HepG2 (cell line): ENCODE measurements around the gene ECSIT. TPM values are rescaled to one million over a fixed set of nuclear protein-coding genes. Genes with fewer than 3 reads are reported as not detected.

Experiments used
- ATAC-seq: fragments of 200-7000 bp; cut with Tn5 transposase; 3 replicates; pipeline ENCODE4 v1.9.1; 2020; ENCODE audit warnings: mild to moderate bottlenecking, moderate library complexity
- BruUV-seq: library from RNA; stranded (reverse); fragments of 400-500 nt; replicated peaks from 2 replicates; lab custom pipeline; 2021; lab: Mats Ljungman, UMichigan
- CTCF ChIA-PET: fragments of 300-600 bp; formaldehyde crosslinking; extraction: SDS; loops from one replicate; lab custom pipeline; 2021; ENCODE audit warnings: low total read pairs, inconsistent platforms, low intra/inter-chr PET ratio; lab: Yijun Ruan, JAX
- POLR2A ChIA-PET: fragments of 350-600 bp; sonication (Branson Sonifier 250); formaldehyde crosslinking; loops from one replicate; lab custom pipeline; 2020; ENCODE audit warnings: antibody characterized with exemption, inconsistent platforms; lab: Yijun Ruan, JAX
- DNase-seq: peaks from one replicate; pipeline ENCODE4 v3.0.0-alpha.2; 2015; ENCODE audit warnings: low spot score
- FAIRE-seq: peaks from 3 replicates; lab custom pipeline; 2011; peaks lifted over from hg19 to GRCh38; lab: Jason Lieb, UNC
- H2AFZ ChIP-seq: one replicate; pipeline ENCODE4 v1.6.1; 2011; ENCODE audit warnings: low read length, inconsistent platforms
- H3K27ac ChIP-seq: fragments of 300-600 bp; 3 replicates; pipeline ENCODE4 v1.8.0; 2011; ENCODE audit warnings: mixed run types, mild to moderate bottlenecking, mixed read lengths, low read length, inconsistent platforms; ENCODE audit not compliant: insufficient read depth; ENCODE audit errors: extremely low read length
- H3K27me3 ChIP-seq, 2 experiments: fragments of 200-600 bp in 1 of 2; 2 replicates in 1 of 2; 3 replicates in 1 of 2; pipeline versions ENCODE4 v1.6.0 to v1.8.0; 2011; ENCODE audit warnings: low read length in 2 of 2, mild to moderate bottlenecking in 2 of 2, moderate library complexity in 2 of 2, inconsistent platforms in 1 of 2; ENCODE audit not compliant: insufficient read depth in 2 of 2, control insufficient read depth in 1 of 2
- H3K36me3 ChIP-seq, 2 experiments: fragments of 200-600 bp in 1 of 2; replicated peaks in 1 of 2; 2 replicates in 1 of 2; 3 replicates in 1 of 2; pipeline versions ENCODE4 v1.5.1 to v1.8.0; 2011; ENCODE audit warnings: low read length in 2 of 2, inconsistent platforms in 1 of 2; ENCODE audit not compliant: insufficient read depth in 2 of 2, control insufficient read depth in 1 of 2
- H3K4me1 ChIP-seq: 2 replicates; pipeline ENCODE4 v1.5.1; 2012; ENCODE audit warnings: low read length, inconsistent platforms; ENCODE audit not compliant: insufficient read depth
- H3K4me2 ChIP-seq: 2 replicates; pipeline ENCODE4 v1.6.0; 2011; ENCODE audit warnings: low read depth, low read length, inconsistent platforms
- H3K4me3 ChIP-seq, 3 experiments: fragments of 200-600 bp in 1 of 3; sonication (generic), shearing (Covaris generic) in 1 of 3; replicated peaks in 1 of 3; 2 replicates each; pipeline ENCODE4 v1.5.1; 2011 to 2016; ENCODE audit warnings: low read length in 3 of 3, inconsistent platforms in 2 of 3, low read depth in 2 of 3, mild to moderate bottlenecking in 2 of 3, control low read depth in 1 of 3, mixed read lengths in 1 of 3; ENCODE audit not compliant: insufficient read depth in 1 of 3
- H3K79me2 ChIP-seq: one replicate; pipeline ENCODE4 v1.6.1; 2011; ENCODE audit warnings: low read length, inconsistent platforms; ENCODE audit not compliant: insufficient read depth
- H3K9ac ChIP-seq: 2 replicates; pipeline ENCODE4 v1.6.0; 2011; ENCODE audit warnings: mild to moderate bottlenecking, low read depth, low read length, inconsistent platforms; ENCODE audit not compliant: insufficient read depth
- H3K9me3 ChIP-seq: 2 replicates; pipeline ENCODE4 v1.5.1; 2012; ENCODE audit warnings: mild to moderate bottlenecking, low read length
- H4K20me1 ChIP-seq: 2 replicates; pipeline ENCODE4 v1.6.0; 2011; ENCODE audit warnings: inconsistent platforms, mild to moderate bottlenecking, low read length, moderate library complexity; ENCODE audit not compliant: insufficient read depth
- ADNP ChIP-seq: sonication (generic); formaldehyde crosslinking; IDR thresholded peaks from 2 replicates; pipeline ENCODE4 v1.4.0; 2020; ENCODE audit warnings: missing genetic modification reagents
- CREB1 ChIP-seq, 2 experiments: fragments of 450-650 bp in 1 of 2; IDR thresholded peaks; 2 replicates each; pipeline ENCODE4 v1.6.1; 2016 to 2017; ENCODE audit warnings: control low read depth in 1 of 2, mild to moderate bottlenecking in 1 of 2, missing compliant biosample characterization in 1 of 2, missing genetic modification characterization in 1 of 2
- CREB3 ChIP-seq: sonication (generic); formaldehyde crosslinking; IDR thresholded peaks from 2 replicates; pipeline ENCODE4 v1.5.0; 2020; ENCODE audit warnings: missing genetic modification reagents
- NR2F6 ChIP-seq, 2 experiments: IDR thresholded peaks; 2 replicates each; pipeline ENCODE4 v1.6.1; 2016; ENCODE audit warnings: antibody characterized with exemption in 1 of 2, mild to moderate bottlenecking in 1 of 2
- RERE ChIP-seq: IDR thresholded peaks from 2 replicates; pipeline ENCODE4 v1.6.1; 2016; ENCODE audit warnings: low read depth, missing genetic modification reagents, missing compliant biosample characterization
- TBL1XR1 ChIP-seq: fragments of 150-350 bp; IDR thresholded peaks from 2 replicates; pipeline ENCODE4 v1.6.1; 2014; ENCODE audit warnings: borderline replicate concordance, low read length; ENCODE audit not compliant: partially characterized antibody
- TOPORS ChIP-seq: sonication (generic); formaldehyde crosslinking; IDR thresholded peaks from 2 replicates; pipeline ENCODE4 v1.8.0; 2023; ENCODE audit warnings: mild to moderate bottlenecking, missing genetic modification reagents
- ZNF646 ChIP-seq: sonication (generic); formaldehyde crosslinking; IDR thresholded peaks from 2 replicates; pipeline ENCODE4 v1.9.0; 2021; ENCODE audit warnings: mild to moderate bottlenecking, missing genetic modification reagents
- ZNF746 ChIP-seq: sonication (generic); formaldehyde crosslinking; IDR thresholded peaks from 2 replicates; pipeline ENCODE4 v1.8.0; 2022; ENCODE audit warnings: mild to moderate bottlenecking, missing genetic modification reagents
- WGBS: methylation state at CpG from one replicate; pipeline ENCODE4 v1.1.6; 2017; ENCODE audit warnings: low lambda C conversion rate; 5-methylcytosine and 5-hydroxymethylcytosine counted together
- in situ Hi-C: cut with HindIII; loops from 2 replicates; pipeline ENCODE4 v1.10.0; 2017; ENCODE audit warnings: low pct_unique_long_range_greater_than_20kb; ENCODE audit not compliant: extremely low pct_ligation_motif_present
- intact Hi-C: fragments of 100-400 bp; cut with micrococcal nuclease; formaldehyde crosslinking; loops from one replicate; pipeline ENCODE4 v1.10.0; 2022; ENCODE audit not compliant: unreplicated experiment
- polyA plus RNA-seq, 8 experiments: library from polyadenylated mRNA; depleted of rRNA in 3 of 8; stranded (reverse) in 7 of 8; unstranded in 1 of 8; fragments of >200 nt; fragmentation: Illumina TruSeq in 4 of 8; extraction: Trizol in 4 of 8; gene quantifications; 2 replicates each; pipeline versions ENCODE4 v1.2.1 to v1.2.3, GENCODE V29; 2011 to 2016; ENCODE audit warnings: low read depth in 4 of 8, missing spikeins in 1 of 8, mixed read lengths in 1 of 8; ENCODE audit not compliant: insufficient read depth in 1 of 8
- total RNA-seq, 5 experiments: library from RNA; depleted of rRNA; stranded (reverse); fragments of >200 nt; fragmentation: Illumina TruSeq; extraction: Trizol; gene quantifications; 2 replicates each; pipeline ENCODE4 v1.2.3, GENCODE V29; 2016; ENCODE audit warnings: low read depth in 1 of 5

ECSIT gene
- total and polyA plus RNA-seq, 2 of the 13 experiments (the other 11 are each of a cell fraction or from before 2014, with no cell fraction given): 36.4 to 62.3 TPM

- Histone ChIP-seq H3K27ac (no peak overlapping the region), H2AFZ (no peak overlapping the region), H3K9me3 (no peaks in the 10 kb centered on the region), H3K27me3 (no peaks in the 10 kb centered on the region), H3K4me3 (no peak overlapping the region), H3K4me2 (no peak overlapping the region), H3K36me3 (no peaks in the 10 kb centered on the region), H3K9ac (no peak overlapping the region), H4K20me1 (no peaks in the 10 kb centered on the region), H3K4me1 (no peaks in the 10 kb centered on the region), H3K79me2 (no peaks in the 10 kb centered on the region)
- in situ Hi-C loops: no loop called here
- intact Hi-C loops: no loop called here
- DNase-seq: no peak
- ChIA-PET POLR2A (no interaction called here), CTCF (no interaction called here)
- no TSS peak for BruUV-seq
- peak; percentile 93 for FAIRE-seq
- no peak for ATAC-seq
- 49% methylated on average over 11 of the region's 11 CpGs for WGBS
- TF ChIP-seq ZNF646 (CRISPR knock-in tag) (peak; percentile 87), TOPORS (CRISPR knock-in tag) (no peak), NR2F6 (IDR thresholded peaks at IDR 0.05) (no peak), NR2F6 (CRISPR knock-in tag; IDR thresholded peaks at IDR 0.05) (no peak), ZNF746 (no peak), ADNP (no peak), CREB1 (IDR thresholded peaks at IDR 0.05) (peak; percentile 43; the same call in 1 of the 2 replicates), CREB1 (CRISPR knock-in tag; IDR thresholded peaks at IDR 0.05) (no peak), TBL1XR1 (no peak), CREB3 (CRISPR knock-in tag) (no peak), RERE (CRISPR knock-in tag) (no peak)
These were observed 64.3 kb downstream of the ECSIT start for GRCh38 chr19:11464333-11465265.
